Peyer's patch (tissue), 4 donors: ENCODE results near the gene ACSM4.

Experiments
- CTCF ChIP-seq, 6 experiments: fragments of 450-650 bp in 4 of 6; fragments of 200-600 bp in 2 of 6; sonication (generic) in 1 of 6; IDR thresholded peaks; one replicate each; pipeline ENCODE4 v1.5.1; 2017 to 2019; ENCODE audit warnings: antibody characterized with exemption in 6 of 6, mild to moderate bottlenecking in 3 of 6, moderate library complexity in 1 of 6
- POLR2A ChIP-seq, 2 donors: fragments of 450-650 bp; IDR thresholded peaks; one replicate each; pipeline ENCODE4 v1.5.1; 2017; ENCODE audit warnings: antibody characterized with exemption in 2 of 2, mild to moderate bottlenecking in 2 of 2, moderate library complexity in 2 of 2

- TF ChIP-seq CTCF (IDR thresholded peaks at IDR 0.05) (no peak), POLR2A (IDR thresholded peaks at IDR 0.05) (no peak)
Measured at GRCh38 chr12:7327918-7328317, 24.0 kb downstream of the ACSM4 start.
